Hippocampal formation (tissue), 2 donors: ENCODE results near the gene NME7.
"Not testable (repeated sequence)": the region's sequence is repeated elsewhere in the genome, so short reads cannot be mapped to it uniquely, and the experiment has no call there.

Source experiments
- DNase-seq, 2 donors: peaks; one replicate each; lab custom pipeline; 2025; lab: John Stamatoyannopoulos, UW

NME7 gene

DNA sequence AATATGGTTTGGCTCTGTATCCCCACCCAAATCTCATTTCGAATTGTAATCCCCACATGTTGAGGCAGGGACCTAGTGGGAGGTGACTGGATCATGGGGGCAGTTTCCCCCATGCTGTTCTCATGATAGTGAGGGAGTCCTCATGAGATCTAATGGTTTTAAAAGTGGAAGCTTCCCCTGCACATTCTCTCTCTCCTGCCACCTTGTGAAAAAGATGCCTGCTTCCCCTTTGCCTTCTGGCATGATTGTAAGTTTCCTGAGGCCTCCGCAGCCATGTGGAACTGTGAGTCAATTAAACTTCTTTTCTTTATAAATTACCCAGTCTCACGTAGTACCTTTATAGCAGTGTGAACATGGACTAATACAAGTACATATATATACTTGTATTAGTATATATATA lies 25.5 kb downstream of the NME7 start:
- DNase-seq: not testable (repeated sequence)

DNA sequence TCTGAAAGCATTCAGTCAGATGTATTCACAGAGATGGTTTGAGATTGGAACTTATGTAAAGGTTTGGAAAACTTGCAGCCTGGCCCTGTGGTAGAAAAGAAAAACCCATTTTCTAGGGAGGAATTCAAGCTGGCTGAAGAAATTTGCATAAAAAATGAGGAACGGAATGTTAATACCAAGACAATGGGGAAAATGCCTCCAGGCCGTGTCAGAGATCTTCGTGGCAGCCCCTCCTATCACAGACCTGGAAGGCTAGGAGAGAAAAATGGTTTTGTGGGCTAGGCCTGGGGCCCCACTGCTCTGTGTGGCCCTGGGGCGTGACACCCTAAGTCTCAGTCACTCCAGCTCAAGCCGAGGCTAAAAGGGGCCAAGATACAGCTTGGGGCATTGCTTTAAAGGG lies 26.7 kb downstream of the NME7 start:
- no peak for DNase-seq

DNA sequence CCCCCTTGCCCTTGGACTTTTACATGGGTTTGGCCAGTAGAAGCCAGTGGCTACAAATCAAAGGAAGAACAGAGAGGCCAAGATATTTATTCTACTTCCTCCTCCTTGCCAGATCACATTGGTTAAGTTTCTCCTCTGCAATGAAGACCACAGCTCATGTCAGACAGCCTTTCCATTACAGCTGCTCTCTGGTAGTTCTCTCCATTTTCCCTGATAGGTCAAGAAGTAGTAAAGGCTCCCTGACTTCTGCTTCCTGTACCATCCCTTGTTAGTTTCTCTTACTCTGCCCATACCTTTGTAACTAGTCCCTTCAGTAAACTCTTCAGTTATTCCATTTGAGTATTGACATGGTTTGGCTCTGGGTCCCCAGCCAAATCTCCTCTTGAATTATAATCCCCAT lies 27.8 kb downstream of the NME7 start:
- no peak for DNase-seq

GRCh38 chr1:169338617-169339016 lies 29.0 kb downstream of the NME7 start:
- DNase-seq: no peak

- not testable (repeated sequence) for DNase-seq
These were observed 30.5 kb downstream of the NME7 start for GRCh38 chr1:169336947-169337715.

DNA sequence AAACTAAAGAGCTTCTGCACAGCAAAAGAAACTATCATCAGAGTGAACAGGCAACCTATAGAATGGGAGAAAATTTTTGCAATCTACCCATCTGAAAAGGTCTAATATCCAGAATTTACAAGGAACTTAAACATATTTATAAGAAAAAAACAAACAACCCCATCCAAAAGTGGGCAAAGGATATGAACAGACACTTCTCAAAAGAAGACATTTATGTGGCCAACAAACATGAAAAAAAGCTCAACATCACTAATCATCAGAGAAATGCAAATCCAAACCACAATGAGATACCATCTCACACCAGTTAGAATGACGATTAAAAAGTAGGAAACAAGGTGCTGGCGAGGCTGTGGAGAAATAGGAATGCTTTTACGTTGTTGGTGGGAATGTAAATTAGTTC lies 32.9 kb downstream of the NME7 start:
- DNase-seq: not testable (repeated sequence)

DNA sequence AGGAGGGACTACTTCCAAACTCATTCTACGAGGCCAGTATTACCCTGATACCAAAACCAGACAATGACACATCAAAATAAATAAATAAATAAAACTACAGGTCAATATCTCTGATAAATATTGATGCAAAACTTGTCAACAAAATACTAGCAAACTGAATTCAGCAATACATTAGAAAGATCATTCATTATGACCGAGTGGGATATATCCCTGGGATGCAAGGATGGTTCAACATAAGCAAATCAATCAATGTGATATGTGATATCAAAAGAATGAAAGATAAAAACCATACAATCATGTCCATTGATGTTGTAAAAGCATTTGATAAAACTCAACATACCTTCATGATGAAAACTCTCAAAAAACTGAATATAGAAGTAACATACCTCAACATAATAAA lies 36.7 kb downstream of the NME7 start:
- DNase-seq: no peak

GRCh38 chr1:169329383-169329782 lies 38.2 kb downstream of the NME7 start:
- DNase-seq: no peak

DNA sequence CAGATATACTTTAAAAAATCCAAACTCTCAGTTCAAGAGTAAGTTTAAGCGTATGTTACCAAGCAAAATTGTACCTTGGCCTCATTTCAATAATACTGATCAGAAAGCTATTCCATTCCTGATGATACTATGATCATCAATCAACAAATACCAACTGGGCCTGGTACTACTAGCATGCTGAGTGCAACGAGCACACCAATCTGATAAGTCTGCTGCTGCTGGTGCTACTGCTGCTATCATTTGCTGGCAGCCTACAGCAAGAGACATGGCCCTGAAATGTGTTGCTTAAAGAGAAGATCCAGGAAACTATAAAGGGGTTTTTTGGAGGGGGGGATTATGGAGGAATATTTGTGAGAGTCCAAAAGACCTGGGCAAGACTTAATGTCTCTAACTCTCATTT lies 39.7 kb downstream of the NME7 start:
- DNase-seq: no peak

DNA sequence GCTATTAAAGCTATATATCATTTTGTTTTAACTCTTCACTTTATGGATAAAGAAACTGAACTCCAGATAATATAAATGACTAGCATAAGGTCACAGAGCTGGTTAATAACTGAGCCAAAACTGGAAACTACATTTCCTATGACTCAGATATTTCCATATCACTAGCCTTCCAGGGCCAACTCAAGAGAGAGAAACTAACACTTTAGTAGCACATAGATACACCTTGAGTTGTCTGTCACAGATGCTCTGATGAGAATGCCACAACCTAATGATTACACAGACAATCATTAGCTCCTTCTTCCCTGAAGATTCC lies 40.7 kb downstream of the NME7 start:
- no peak for DNase-seq

DNA sequence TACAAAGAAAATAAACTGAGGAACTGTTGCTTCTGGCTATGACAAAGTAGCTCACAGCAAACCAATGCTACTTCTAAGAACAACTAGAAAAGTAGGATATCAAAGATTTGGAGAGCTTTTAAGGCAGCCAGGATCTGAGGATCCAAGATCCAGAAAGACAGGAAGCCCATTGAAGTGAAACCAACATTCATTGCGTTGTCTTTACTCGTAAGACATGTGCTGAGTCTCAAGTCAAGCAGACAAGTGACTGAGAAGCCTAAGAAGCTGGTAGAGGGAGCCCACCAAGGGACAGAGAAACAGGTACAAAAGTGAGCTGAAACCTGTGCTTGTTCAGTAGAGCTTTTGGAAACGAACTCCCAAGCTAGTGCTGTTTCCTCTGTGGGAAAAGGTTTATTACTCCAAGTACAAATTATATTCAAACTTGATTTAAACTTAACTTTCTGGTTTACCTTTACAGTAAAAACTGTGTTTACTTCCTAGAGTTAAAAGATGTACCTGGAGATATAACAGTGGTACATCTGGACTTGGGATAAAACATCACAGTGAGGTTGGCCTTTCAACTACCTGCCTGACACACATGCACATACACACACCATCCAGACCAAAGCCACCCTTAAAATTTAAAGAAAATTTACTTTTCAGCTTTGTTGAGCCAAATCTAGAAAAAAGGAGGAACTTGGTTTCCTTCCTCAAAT lies 41.2 kb downstream of the NME7 start:
- no peak for DNase-seq

DNA sequence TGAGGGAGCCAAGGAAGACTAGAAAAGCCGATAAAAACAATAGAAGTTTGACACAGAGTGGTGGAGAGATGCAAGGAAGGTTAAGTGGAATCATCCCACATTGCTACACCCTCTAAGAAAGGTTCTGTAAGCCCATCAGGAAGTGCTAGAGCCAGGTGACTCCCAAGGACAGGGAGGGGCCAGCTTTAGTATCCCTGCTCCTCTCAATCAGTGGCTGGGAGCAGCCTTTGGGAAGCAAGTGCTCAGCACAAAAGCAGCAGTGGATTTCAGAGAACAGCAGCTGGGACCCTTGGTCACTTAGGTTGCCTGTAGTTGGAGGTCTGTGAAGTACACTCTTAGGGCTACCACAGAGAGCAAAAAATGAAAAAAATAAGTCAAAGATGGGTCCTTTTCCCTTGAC lies 42.5 kb downstream of the NME7 start:
- DNase-seq: no peak

- no peak for DNase-seq
These were observed 45.5 kb downstream of the NME7 start for GRCh38 chr1:169322138-169322537.

DNA sequence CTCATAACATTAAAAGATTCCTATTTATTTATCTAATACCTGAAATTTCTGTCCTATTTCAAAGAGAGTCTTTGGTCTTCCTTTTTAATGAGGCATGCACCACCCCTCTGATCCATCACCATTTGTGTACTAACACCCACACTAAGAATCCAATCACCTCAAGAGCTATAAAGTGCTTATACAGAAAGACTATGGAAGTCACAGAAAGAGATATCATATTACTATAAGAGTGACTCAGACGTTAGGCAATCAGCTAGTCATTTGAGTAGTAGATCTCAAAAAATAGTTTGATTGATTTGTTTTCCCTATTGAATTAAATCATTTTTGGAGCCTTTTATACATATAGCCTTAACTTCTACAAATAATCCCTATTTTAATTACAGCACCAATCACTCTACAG lies 46.1 kb downstream of the NME7 start:
- no peak for DNase-seq

DNA sequence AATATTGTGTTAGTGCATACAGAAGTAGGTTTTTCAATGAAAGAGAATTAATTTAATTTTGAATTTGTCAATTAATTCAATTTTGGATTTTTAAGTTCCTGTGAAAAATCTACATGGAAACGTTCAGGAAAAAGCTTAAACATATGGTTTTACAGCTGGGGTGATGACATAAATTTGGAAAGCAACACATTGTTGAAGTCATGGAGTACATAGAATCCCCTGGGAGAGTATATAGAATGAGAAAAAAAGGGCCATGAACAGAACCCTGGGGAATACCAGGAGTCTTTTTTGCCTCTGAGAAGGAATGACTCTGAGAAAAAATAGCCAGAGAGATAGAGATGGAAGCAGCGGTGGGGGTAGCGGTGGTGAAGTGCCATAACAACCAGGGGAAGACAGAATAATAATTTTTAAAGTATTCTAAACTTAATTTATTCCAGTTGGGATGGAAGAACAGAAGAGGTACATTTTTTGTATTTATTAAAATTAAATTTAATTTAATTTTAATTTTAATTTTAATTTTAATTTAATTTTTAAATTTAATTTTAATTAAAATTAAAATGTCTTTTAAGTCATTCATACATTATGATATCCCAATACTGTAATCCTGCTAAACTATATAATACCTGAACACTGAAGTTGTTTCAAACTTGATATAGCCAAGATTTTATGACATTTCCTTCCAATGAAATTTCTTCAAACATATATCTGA lies 48.9 kb downstream of the NME7 start:
- no peak for DNase-seq

DNA sequence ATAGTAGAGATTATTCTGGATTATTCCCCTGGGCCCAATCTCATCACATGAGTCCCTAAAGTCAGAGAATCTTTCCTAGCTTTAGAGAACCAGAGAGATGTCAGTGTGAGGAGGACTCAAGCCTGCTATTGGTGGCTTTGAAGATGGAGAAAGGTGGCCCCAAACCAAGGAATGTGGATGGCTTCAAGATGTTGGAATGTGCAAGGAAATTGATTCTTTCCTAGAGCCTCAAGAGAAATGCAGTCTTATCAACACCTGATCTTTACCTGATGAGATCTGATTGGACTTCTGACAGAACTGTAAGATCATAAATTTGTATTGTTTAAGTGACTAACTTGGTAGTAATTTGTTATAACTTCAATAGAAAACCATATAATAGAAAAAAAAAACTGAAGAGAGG lies 51.0 kb downstream of the NME7 start:
- DNase-seq: no peak

- no peak for DNase-seq
These were observed 55.3 kb downstream of the NME7 start for GRCh38 chr1:169312084-169312954.

- peak in 1 of 2 donors; percentile 2 for DNase-seq
These were observed 58.1 kb downstream of the NME7 start for GRCh38 chr1:169309178-169310166.

DNA sequence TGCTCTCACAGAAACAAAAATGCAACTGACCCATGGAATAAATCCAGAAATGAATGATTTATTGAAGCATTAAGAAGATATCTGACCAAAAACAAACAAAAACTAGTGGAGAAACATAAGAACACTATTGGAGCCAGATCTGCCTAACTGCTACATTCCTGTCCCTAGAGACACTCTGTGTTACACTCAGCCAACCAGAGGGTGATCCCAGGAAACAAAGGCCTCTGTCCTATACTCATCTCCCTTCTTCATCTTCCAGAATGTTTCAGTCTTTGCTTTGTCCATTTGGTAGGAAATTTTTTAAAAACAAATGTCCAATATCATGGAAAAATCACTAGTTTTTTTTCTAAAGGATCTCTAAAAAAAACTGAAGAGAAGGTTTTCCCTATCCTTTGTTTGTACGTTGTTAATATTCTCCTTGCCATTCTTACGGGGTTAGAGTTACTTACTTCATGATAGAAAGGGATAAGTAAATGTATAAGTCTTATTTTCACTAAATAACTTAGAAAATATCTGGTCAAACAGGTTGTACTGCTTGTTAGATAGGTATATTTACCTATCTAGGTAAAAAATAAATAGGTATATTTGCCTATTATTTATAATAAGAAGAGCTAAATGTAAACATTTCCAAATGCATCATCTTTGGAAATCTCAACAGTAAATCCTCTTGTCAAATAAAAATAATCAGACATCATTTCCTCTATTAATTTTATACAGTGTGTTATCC lies 59.1 kb downstream of the NME7 start:
- DNase-seq: no peak

- no peak for DNase-seq
These were observed 60.4 kb downstream of the NME7 start for GRCh38 chr1:169307176-169307575.
